HL-60 (cell line): ENCODE measurements around the gene COL7A1.

Source experiments
- CTCF ChIP-seq: IDR thresholded peaks from one replicate; pipeline ENCODE4 v1.5.1; 2011; ENCODE audit warnings: low read length, control low read depth, inconsistent platforms; ENCODE audit not compliant: insufficient read depth
- GABPA ChIP-seq: IDR thresholded peaks from 2 replicates; pipeline ENCODE4 v1.6.1; 2012; ENCODE audit warnings: low read depth
- POLR2AphosphoS5 ChIP-seq: IDR thresholded peaks from 2 replicates; pipeline ENCODE4 v1.6.1; 2012; ENCODE audit warnings: low read depth

- TF ChIP-seq CTCF (no peak), GABPA (no peak), POLR2AphosphoS5 (no peak)
Observed at GRCh38 chr3:48569400-48569799, 25.7 kb downstream of the COL7A1 start.
